ENCODE data around the gene PTH2. TPM values are rescaled to one million over a fixed set of nuclear protein-coding genes. Genes with fewer than 3 reads are reported as not detected.

The PTH2 gene
- total and polyA plus RNA-seq, 10 of the 15 experiments (the other 5 are each of a cell fraction or from before 2014, with no cell fraction given): not detected

DNA sequence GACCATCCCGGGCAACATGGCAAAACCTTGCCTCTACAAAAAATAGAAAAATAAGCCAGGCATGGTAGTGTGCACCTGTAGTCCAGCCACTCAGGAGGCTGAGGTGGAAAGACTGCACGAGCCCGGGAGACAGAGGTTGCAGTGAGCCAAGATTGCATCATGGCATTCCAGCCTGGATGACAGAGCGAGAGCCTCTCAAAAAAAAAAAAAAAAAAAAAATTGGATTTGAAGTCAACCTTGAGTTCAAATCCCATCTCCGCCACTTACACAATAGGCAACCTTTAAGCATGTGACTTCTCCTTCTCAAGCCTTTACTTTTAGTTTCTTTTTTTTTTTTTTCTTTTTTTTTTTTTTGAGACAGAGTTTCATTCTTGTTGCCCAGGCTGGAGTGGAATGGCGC, 23.2 kb downstream of the PTH2 start (continued):
- TF ChIP-seq, protein P1, sequence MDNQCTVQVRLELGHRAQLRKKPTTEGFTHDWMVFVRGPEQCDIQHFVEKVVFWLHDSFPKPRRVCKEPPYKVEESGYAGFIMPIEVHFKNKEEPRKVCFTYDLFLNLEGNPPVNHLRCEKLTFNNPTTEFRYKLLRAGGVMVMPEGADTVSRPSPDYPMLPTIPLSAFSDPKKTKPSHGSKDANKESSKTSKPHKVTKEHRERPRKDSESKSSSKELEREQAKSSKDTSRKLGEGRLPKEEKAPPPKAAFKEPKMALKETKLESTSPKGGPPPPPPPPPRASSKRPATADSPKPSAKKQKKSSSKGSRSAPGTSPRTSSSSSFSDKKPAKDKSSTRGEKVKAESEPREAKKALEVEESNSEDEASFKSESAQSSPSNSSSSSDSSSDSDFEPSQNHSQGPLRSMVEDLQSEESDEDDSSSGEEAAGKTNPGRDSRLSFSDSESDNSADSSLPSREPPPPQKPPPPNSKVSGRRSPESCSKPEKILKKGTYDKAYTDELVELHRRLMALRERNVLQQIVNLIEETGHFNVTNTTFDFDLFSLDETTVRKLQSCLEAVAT (IDR thresholded peaks at IDR 0.05): no peak
- TF ChIP-seq HDGF (IDR thresholded peaks at IDR 0.05): no peak

DNA sequence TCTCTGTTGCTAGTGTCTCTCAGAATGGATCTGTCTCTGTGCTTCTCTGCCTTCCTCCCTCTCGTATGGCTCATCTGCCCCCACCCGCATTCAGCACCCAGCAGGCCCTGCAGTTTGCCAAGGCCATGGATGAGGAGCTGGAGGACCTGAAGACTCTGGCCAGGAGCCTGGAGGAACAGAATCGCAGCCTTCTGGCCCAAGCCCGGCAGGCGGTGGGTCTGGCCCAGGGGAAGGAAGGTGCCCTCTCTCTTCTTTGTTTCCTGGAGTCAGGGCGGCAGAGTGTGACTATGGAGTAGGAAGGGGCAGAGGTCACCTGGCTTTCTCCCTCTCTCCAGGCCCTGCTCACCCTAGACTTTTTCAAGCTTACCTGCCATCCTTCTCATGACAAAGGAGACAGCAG, 24.3 kb downstream of the PTH2 start:
- POLR2A ChIA-PET: no interaction called here
- H3K4me2 ChIP-seq (ENCODE audit: control insufficient read depth, insufficient read depth): no peak overlapping the region
- in situ Hi-C loops (cut with MboI) (no loop called here), intact Hi-C loops (cut with micrococcal nuclease; ENCODE audit: unreplicated experiment) (no loop called here)
- no peak overlapping the region for H3K9ac ChIP-seq (ENCODE audit: control insufficient read depth, insufficient read depth, low read length)
- no peaks in the 10 kb centered on the region for H3K9me3 ChIP-seq (replicated peaks; ENCODE audit: control insufficient read depth, insufficient read depth, low read length)
- WGBS (ENCODE audit: insufficient coverage, insufficient replicate concordance, low lambda C conversion rate, missing lambda C conversion rate): 56% methylated on average over 5 of the region's 6 CpGs
- TF ChIP-seq, protein P2, sequence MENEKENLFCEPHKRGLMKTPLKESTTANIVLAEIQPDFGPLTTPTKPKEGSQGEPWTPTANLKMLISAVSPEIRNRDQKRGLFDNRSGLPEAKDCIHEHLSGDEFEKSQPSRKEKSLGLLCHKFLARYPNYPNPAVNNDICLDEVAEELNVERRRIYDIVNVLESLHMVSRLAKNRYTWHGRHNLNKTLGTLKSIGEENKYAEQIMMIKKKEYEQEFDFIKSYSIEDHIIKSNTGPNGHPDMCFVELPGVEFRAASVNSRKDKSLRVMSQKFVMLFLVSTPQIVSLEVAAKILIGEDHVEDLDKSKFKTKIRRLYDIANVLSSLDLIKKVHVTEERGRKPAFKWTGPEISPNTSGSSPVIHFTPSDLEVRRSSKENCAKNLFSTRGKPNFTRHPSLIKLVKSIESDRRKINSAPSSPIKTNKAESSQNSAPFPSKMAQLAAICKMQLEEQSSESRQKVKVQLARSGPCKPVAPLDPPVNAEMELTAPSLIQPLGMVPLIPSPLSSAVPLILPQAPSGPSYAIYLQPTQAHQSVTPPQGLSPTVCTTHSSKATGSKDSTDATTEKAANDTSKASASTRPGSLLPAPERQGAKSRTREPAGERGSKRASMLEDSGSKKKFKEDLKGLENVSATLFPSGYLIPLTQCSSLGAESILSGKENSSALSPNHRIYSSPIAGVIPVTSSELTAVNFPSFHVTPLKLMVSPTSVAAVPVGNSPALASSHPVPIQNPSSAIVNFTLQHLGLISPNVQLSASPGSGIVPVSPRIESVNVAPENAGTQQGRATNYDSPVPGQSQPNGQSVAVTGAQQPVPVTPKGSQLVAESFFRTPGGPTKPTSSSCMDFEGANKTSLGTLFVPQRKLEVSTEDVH (IDR thresholded peaks at IDR 0.05; ENCODE audit: low read depth, partially characterized antibody): no peak
- TF ChIP-seq MYB (IDR thresholded peaks at IDR 0.05; ENCODE audit: borderline replicate concordance, low read depth, low read length) (no peak), CHD2 (IDR thresholded peaks at IDR 0.05; ENCODE audit: borderline replicate concordance, low read depth, low read length) (no peak), CHD4 (IDR thresholded peaks at IDR 0.05) (no peak), BHLHE40 (IDR thresholded peaks at IDR 0.05; ENCODE audit: borderline replicate concordance in 1 of 2, low read depth in 2 of 2, low read length in 1 of 2) (no peak), IRF4 (IDR thresholded peaks at IDR 0.05; ENCODE audit: low read depth, low read length) (no peak), STAT1 (conservative IDR thresholded peaks at IDR 0.05) (no peak), JUNB (IDR thresholded peaks at IDR 0.05) (no peak)
- TF ChIP-seq, protein P3, sequence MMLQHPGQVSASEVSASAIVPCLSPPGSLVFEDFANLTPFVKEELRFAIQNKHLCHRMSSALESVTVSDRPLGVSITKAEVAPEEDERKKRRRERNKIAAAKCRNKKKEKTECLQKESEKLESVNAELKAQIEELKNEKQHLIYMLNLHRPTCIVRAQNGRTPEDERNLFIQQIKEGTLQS (IDR thresholded peaks at IDR 0.05; ENCODE audit: borderline replicate concordance, extremely low read depth, low read depth, low read length): no peak
- CTCF ChIA-PET: no interaction called here
- H3K79me2 ChIP-seq (ENCODE audit: control insufficient read depth, insufficient read depth, low read length): no peaks in the 10 kb centered on the region
- SMC1A ChIA-PET (ENCODE audit: uncharacterized antibody, unreplicated experiment): interaction anchor here (1.7 kb wide), 1 partner anchor 16 kb away, joined by 4 read pairs; no protein-coding TSS in a partner anchor
- H3K36me3 ChIP-seq (ENCODE audit: control insufficient read depth in 2 of 2, insufficient read depth in 2 of 2, low read length in 1 of 2): no peaks in the 10 kb centered on the region
- no TSS peak for BruUV-seq (replicated peaks)
- ATAC-seq (no peak), DNase-seq (ENCODE audit: low read depth, low spot score) (no peak), FAIRE-seq (no peak)
- RAD21 ChIA-PET (ENCODE audit: unreplicated experiment): no interaction called here
- H3K27ac ChIP-seq (ENCODE audit: control insufficient read depth, insufficient read depth): no peak overlapping the region
- no peaks in the 10 kb centered on the region for H3K27me3 ChIP-seq (replicated peaks in 1 of 2; ENCODE audit: control insufficient read depth in 2 of 2, insufficient read depth in 2 of 2, low read length in 1 of 2)
- H4K20me1 ChIP-seq (ENCODE audit: control insufficient read depth, insufficient read depth): no peaks in the 10 kb centered on the region
- H3K4me3 ChIP-seq: no peak overlapping the region
- no peak overlapping the region for H2AFZ ChIP-seq (ENCODE audit: control insufficient read depth, low read depth, low read length)
- peaks cover 4% of the 10 kb centered on the region for H3K4me1 ChIP-seq (ENCODE audit: control insufficient read depth, insufficient read depth, low read length)

Measured in GM12878 (cell line).